ENCODE data around the gene METTL13. TPM values are rescaled to one million over a fixed set of nuclear protein-coding genes. Genes with fewer than 3 reads are reported as not detected.

METTL13 gene
- total RNA-seq, 2 donors from 2014 or later = 13.0 to 16.2 TPM

GRCh38 chr1:171758011-171758410 lies 23.4 kb upstream of the METTL13 start:
- ATAC-seq = no peak
- intact Hi-C loops (cut with DNase I) = no loop called here

GRCh38 chr1:171762143-171762563 lies 19.3 kb upstream of the METTL13 start:
- intact Hi-C loops (cut with DNase I) = no loop called here
- ATAC-seq (no peak), DNase-seq (no peak)

More at GRCh38 chr1:171758011-171758410, 23.4 kb upstream of the METTL13 start:
- DNase-seq = no peak

DNA sequence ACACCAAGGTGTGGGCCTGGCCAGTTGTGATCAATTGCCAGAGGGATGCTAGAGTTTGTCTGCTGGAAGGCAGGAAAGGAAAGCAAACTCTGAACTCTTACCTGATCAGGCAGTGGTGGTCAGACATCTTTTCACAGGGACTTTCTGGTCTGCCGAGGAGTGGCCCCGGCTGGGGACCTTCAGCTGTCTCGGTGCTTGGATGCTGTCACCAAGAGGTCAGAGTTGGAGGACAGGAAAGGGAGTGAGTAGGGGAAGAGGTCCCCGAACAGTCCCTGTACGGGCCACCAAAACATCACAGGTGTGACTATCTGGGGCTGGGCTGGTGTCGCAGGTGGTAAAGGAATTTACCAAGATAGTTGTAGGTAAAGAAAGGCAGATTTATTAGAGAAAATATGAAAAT lies 17.7 kb upstream of the METTL13 start:
- intact Hi-C loops (cut with DNase I) = no loop called here
- ATAC-seq (no peak), DNase-seq (no peak)

DNA sequence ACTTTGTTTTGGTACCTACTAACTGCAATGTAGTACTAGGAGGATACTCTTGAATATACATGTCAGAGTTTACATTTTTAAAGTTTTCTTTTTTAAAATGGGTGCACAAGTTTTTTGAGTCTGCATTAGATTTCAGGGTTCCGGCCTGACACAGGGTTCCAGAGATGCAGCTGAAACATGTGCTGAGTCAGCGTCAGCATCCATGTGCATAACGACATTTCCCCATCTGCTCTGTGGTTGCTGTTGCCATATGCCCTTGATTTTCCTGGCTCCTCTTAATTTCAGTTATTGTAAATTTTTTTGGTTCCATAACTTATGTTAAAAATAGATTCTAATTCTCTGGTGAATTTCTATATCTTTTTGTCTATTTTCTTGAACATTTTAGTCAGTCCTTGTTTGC lies 12.3 kb upstream of the METTL13 start:
- no peak for ATAC-seq
- intact Hi-C loops (cut with DNase I) = no loop called here
- no peak for DNase-seq

DNA sequence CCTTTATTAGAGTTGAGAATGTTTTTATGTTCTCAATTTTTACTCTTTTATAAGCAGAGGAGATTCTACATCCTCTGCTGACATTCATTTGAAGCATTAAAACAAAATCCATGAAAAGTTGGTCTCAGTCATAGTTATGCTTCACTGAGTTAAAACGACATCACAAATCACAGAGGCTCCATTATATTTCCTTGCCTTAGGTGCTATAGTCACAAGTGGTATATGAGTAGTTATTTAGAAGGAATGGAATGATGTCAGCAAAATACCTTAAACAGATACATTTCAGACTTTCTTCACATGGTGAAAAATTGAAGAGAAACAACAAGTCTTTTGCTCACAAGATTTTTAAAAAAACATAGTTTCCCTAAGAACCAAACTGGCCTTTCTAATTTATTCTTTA lies 11.7 kb upstream of the METTL13 start:
- intact Hi-C loops (cut with DNase I) = no loop called here
- DNase-seq (no peak), ATAC-seq (no peak)

GRCh38 chr1:171772312-171772711 lies 9.1 kb upstream of the METTL13 start:
- DNase-seq (no peak), ATAC-seq (no peak)
- intact Hi-C loops (cut with DNase I) = no loop called here

- intact Hi-C loops (cut with DNase I) = loop anchor here in 1 of 2 donors (2.0 kb wide), 1 partner anchor 38 kb away; the partner anchor contains the start of gene VAMP4
- no peak for DNase-seq
- peak in 1 of 2 donors; percentile 3 for ATAC-seq
Observed at GRCh38 chr1:171780583-171781175, 781 bp upstream of the METTL13 start.

- intact Hi-C loops (cut with DNase I) = no loop called here
- DNase-seq (no peak), ATAC-seq (no peak)
Observed at GRCh38 chr1:171783816-171784530, 2.5 kb downstream of the METTL13 start.

- intact Hi-C loops (cut with DNase I) = no loop called here
- no peak for ATAC-seq
- no peak for DNase-seq
Observed at GRCh38 chr1:171784784-171785183, 3.3 kb downstream of the METTL13 start.

- intact Hi-C loops (cut with DNase I) = no loop called here
- DNase-seq (no peak), ATAC-seq (no peak)
Observed at GRCh38 chr1:171785766-171786165, 4.3 kb downstream of the METTL13 start.

- no peak for DNase-seq
- no peak for ATAC-seq
- intact Hi-C loops (cut with DNase I) = no loop called here
Observed at GRCh38 chr1:171786534-171786933, 5.1 kb downstream of the METTL13 start.

DNA sequence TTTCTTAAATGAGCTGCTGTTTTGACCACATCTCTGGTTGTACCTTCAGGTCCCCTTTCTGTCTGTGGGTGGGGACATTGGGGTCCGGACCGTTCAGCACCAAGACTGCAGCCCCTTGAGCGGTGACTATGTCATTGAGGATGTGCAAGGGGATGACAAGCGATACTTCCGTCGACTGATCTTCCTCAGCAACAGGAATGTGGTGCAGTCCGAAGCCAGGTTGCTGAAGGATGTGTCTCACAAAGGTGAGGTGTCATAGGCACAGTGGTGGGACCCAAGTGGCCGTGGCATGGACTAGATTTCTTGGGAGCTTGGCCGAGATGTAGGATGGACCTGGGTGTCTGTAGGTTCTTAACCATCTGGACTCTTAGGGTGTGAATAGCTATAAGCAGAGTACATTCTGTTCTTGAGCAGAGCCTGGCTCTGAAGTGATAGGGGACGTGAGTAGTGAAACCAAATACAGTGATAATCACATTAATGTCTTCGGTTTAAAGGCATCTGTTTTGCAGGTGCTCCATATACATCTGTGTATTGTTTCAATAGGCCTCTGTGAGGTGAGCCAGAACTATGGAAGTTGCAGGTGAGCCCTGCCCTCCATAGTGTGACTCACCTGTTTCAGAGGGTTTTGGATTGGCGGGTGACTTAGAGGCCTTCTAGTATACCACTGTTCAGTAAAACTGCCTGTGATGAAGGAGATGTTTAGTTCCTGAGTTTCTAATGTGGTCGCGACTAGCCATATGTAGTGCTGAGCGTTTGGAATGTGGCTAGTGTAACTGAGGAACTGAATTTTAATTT lies 6.4 kb downstream of the METTL13 start:
- intact Hi-C loops (cut with DNase I) = no loop called here
- DNase-seq = no peak
- no peak for ATAC-seq

- ATAC-seq (peak in 1 of 2 donors; percentile 63), DNase-seq (no peak)
- intact Hi-C loops (cut with DNase I) = no loop called here
Observed at GRCh38 chr1:171788696-171789095, 7.2 kb downstream of the METTL13 start.

GRCh38 chr1:171790318-171790717 lies 8.9 kb downstream of the METTL13 start:
- intact Hi-C loops (cut with DNase I) = no loop called here
- no peak for ATAC-seq

DNA sequence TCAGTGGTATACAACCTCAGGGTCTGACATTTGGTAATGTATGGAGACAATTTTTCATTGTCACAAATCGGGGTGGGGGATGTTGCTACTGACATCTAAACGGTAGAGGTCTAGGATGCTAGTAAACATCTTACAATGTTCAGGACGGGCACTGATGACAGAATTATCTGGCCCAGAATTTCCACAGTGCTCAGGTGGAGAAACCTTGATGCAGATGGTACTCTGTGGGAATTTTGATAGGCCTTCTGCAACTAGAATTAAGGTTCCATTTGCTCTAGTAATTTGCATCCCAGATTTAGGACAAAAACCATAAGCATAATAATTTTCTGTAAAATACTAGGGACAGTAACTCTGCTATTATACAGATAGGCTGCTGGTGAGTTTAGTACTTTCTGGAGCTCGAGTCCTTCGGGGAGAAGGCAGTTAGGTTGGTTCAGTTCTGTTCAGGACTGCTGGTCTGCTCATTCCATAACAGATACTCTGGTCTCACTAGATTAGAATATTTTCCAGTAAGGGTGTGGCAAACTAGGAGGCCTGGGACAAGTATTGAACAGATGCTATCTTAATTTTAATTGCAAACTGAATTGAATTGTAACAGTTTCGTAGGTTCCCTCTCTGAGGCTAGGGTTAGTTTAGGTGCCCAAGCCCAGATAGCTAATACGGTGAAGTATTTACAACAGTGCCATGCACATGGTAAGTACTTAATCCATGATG lies 11.4 kb downstream of the METTL13 start:
- intact Hi-C loops (cut with DNase I) = no loop called here
- ATAC-seq (no peak), DNase-seq (no peak)

More at GRCh38 chr1:171790318-171790717, 8.9 kb downstream of the METTL13 start:
- no peak for DNase-seq

DNA sequence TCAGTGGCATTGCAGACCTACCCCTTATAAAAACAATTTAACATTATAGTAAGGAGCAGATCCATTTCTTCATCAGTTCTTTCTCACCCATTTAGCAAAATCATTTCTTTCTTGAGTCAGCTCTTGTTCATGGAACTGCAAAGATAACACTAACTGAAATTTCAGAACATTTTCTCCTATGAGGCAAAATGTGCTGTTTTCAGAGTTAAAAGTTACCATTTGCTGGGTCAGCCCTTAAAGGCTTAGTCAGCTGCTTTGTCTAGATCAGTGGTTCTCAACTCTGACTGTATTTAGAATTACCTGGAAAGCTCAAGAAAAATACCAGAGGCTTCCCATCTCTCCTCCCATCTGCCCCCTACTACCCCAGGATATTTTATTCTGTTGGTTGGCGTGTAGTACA lies 12.2 kb downstream of the METTL13 start:
- no peak for DNase-seq
- no peak for ATAC-seq
- intact Hi-C loops (cut with DNase I) = no loop called here

DNA sequence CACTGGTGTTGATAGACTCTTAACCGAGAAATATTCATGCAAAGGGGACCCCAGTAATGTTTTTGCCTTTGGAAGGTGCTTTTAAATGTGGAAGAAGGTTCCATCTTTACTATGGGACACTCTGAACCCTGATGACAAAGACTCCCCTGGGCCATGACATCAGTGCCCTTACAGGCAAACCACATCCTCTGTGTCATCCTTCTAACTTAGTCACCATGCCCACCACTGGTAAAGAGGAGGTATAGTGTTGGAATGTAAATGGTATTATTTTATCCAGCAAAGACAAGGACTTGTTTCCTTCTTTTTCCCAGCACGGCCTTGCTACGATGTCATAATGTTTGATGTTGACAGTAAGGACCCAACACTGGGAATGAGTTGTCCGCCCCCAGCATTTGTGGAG lies 12.6 kb downstream of the METTL13 start:
- DNase-seq (no peak), ATAC-seq (peak in 1 of 2 donors; percentile 36)
- intact Hi-C loops (cut with DNase I) = no loop called here

- intact Hi-C loops (cut with DNase I) = no loop called here
- no peak for ATAC-seq
- DNase-seq = no peak
Observed at GRCh38 chr1:171796592-171796991, 15.1 kb downstream of the METTL13 start.

DNA sequence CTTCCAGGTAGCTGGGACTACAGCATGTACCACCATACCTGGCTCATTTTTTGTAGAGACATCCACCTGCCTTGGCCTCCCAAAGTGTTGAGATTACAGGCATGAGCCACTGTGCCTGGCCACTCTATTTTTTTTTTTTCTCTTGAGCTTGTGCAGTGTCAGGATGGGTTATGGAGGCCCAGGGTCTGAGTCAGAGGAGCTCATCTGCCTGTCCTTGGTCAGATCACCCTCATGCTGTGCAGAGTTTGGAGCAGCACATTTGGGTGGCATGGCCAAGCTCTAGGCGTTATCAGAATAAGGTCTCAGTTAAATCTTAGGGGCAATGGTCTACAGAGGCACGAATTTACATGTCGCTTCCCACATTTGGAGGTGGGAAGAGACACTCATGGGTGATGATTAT lies 16.9 kb downstream of the METTL13 start:
- intact Hi-C loops (cut with DNase I) = no loop called here
- ATAC-seq (no peak), DNase-seq (no peak)

GRCh38 chr1:171798765-171799164 lies 17.3 kb downstream of the METTL13 start:
- intact Hi-C loops (cut with DNase I) = no loop called here
- ATAC-seq = peak in 1 of 2 donors; percentile 69
- no peak for DNase-seq

All from left cardiac atrium (tissue), 4 donors.